ENCODE measurements around the gene OS9.

DNA sequence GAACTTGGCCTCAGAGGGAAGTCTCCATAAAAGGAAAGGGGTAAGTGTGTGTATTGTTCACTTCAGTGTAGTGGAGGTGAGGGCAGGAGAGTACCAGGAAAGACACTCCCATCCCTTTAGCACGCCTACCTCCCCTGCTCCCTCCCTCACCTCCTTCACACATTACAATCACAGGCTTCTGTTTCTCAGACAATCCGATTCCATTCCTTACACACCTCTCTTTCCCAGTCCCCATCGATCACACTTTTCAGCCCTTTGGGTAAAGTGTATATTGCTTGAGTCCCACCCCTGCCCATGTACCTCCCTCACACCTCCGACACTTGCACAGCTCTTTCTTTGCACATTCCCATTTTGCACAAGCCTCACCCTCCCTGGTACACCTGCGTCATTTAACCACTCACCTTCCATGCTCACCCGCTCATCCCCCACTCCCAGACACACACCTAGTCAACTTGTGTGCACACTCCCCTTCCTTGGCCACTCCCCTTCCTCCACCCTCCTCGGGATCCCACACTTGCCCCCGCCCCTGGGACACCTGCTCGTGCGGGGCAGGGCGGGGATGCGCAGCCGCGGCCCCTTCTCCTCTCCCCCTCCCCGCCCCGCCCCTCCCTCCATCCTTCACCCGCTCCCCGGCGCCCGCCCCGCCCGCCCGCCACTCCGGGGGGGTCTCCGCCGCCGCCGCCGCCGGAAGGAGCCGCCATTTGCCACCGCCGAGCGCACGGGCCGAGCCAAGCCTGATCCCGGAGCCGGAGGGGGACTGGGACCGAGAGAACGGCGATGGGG lies 60.7 kb downstream of the OS9 start, which contains the start of gene MARCHF9:
- TF ChIP-seq EZH2 (IDR thresholded peaks at IDR 0.05; ENCODE audit: borderline replicate concordance, low read depth, low read length, severe bottlenecking) (no peak), POLR2AphosphoS5 (IDR thresholded peaks at IDR 0.05; ENCODE audit: insufficient read depth, low read depth, low read length) (no peak), POLR2A (IDR thresholded peaks at IDR 0.05; ENCODE audit: low read depth, low read length) (no peak), CTCF (IDR thresholded peaks at IDR 0.05; ENCODE audit: extremely low read depth in 1 of 2, insufficient read depth in 1 of 2, low read depth in 1 of 2, low read length in 2 of 2) (no peak), JUN (IDR thresholded peaks at IDR 0.05; ENCODE audit: borderline replicate concordance, insufficient read depth, insufficient read length, low read depth) (no peak), MYC (IDR thresholded peaks at IDR 0.05; ENCODE audit: low read depth, low read length) (no peak)
- TF ChIP-seq, protein P1, sequence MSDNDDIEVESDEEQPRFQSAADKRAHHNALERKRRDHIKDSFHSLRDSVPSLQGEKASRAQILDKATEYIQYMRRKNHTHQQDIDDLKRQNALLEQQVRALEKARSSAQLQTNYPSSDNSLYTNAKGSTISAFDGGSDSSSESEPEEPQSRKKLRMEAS (IDR thresholded peaks at IDR 0.05; ENCODE audit: insufficient read depth, insufficient read length) = no peak
